ENCODE measurements around the gene GXYLT2.

Gene GXYLT2

DNA sequence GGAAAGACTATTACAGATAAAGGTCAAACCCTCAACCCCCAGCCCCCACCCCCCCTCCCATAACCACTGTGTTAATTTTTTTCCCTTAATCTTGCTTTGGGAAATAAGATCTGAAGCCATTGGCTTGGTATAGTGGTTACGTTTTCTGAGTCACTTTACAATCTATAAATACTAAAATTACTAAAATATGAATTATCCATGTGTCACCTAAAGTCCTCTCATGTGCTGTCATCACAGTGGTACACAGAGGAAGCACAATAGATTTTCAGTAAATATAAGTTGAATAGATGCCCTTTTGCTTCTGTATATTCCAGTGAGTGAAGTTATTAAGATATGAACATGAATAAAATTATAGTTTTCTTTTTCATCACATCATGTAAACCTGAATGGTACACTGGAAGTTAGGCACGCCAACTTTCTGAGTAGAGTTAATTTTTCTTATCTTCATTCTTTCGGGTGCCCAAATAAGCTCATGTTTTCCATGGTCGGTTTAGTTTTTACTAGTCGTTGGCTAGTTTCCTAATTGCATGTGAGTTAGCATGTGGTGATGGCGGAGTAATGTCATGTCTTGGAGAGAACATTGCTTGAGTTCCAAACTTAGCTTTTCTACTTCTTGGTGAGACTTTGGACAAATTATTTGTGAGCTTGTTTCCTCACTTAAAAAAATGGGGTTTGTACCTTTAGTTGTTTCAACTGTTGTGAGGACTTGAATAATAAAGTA lies 120.3 kb downstream of the GXYLT2 start:
- no peak for TF ChIP-seq CTCF (IDR thresholded peaks at IDR 0.05; ENCODE audit: insufficient read depth, low read depth, low read length, missing control alignments)
- DNase-seq (ENCODE audit: low read depth), result no peak
- no peak overlapping the region for H3K4me3 ChIP-seq (ENCODE audit: low read depth, low read length)

GRCh38 chr3:73009008-73009407 lies 121.2 kb downstream of the GXYLT2 start:
- no peak for DNase-seq (ENCODE audit: low read depth)
- H3K4me3 ChIP-seq (ENCODE audit: low read depth, low read length), result no peak overlapping the region
- no peak for TF ChIP-seq CTCF (IDR thresholded peaks at IDR 0.05; ENCODE audit: insufficient read depth, low read depth, low read length, missing control alignments)

DNA sequence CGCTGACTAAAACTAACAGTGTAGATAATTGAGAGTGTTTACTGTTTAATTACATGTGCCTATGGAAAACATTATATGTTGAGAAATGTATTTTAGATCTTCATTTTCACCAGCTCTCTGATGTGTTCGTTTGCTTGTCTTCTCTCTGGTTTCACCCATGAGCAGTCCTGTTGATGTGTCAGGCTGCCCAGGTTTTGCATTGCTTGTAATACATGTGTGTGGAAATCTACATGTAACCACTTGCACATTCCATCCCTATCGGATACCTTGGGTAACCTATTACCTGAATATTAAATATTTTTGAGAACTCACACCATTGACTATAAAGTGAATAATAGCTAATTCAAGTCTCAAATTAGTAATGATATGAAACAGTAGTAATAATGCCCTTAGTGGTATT lies 121.9 kb downstream of the GXYLT2 start:
- DNase-seq (ENCODE audit: low read depth), result no peak
- TF ChIP-seq CTCF (IDR thresholded peaks at IDR 0.05; ENCODE audit: insufficient read depth, low read depth, low read length, missing control alignments), result no peak

DNA sequence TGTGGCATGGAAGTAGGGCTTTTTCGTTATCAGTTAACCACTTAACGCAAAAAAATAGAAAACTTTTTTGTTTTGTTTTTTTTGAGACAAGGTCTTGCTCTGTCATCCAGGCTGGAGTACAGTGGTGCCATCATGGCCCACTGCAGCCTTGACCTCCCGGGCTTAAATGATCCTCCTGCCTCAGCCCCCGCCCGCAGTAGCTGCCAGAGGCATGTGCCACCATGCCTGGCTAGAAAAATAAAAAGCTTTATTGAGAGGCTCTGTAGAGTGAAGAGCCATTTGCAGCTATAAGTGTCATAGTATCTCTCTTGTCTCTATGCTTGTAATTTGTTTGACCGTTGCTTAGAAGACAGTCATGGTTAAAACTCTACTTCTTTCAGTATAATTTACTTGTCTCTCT lies 122.3 kb downstream of the GXYLT2 start:
- no peak for DNase-seq (ENCODE audit: low read depth)
- no peak for TF ChIP-seq CTCF (IDR thresholded peaks at IDR 0.05; ENCODE audit: insufficient read depth, low read depth, low read length, missing control alignments)
- no peak overlapping the region for H3K4me3 ChIP-seq (ENCODE audit: low read depth, low read length)

More for the DNA sequence above, 121.9 kb downstream of the GXYLT2 start:
- no peak overlapping the region for H3K4me3 ChIP-seq (ENCODE audit: low read depth, low read length)

- H3K4me3 ChIP-seq (ENCODE audit: low read depth, low read length), result no peak overlapping the region
- no peak for DNase-seq (ENCODE audit: low read depth)
- no peak for TF ChIP-seq CTCF (IDR thresholded peaks at IDR 0.05; ENCODE audit: insufficient read depth, low read depth, low read length, missing control alignments)
Observed at GRCh38 chr3:73018298-73018697, 130.5 kb downstream of the GXYLT2 start.

- TF ChIP-seq CTCF (IDR thresholded peaks at IDR 0.05; ENCODE audit: insufficient read depth, low read depth, low read length, missing control alignments), result no peak
Observed at GRCh38 chr3:73018790-73019441, 131.1 kb downstream of the GXYLT2 start.

More at GRCh38 chr3:73018790-73019441, 131.1 kb downstream of the GXYLT2 start:
- no peak for DNase-seq (ENCODE audit: low read depth)
- no peak overlapping the region for H3K4me3 ChIP-seq (ENCODE audit: low read depth, low read length)
